GM12878 (cell line): Measurements from ENCODE around the gene HYPK. TPM values are rescaled to one million over a fixed set of nuclear protein-coding genes. Genes with fewer than 3 reads are reported as not detected.

Experiments
- ATAC-seq: fragments of 200-7000 bp; cut with Tn5 transposase; 3 replicates; pipeline ENCODE4 v1.9.1; 2020; ENCODE audit warnings: mild to moderate bottlenecking, moderate library complexity
- BruUV-seq: library from RNA; stranded (reverse); fragments of 400-500 nt; replicated peaks from 2 replicates; lab custom pipeline; 2021; lab: Mats Ljungman, UMichigan
- CTCF ChIA-PET: fragments of 300-600 bp; sonication (Branson Sonifier 250); formaldehyde crosslinking; extraction: SDS; loops from one replicate; lab custom pipeline; 2021; ENCODE audit warnings: inconsistent platforms; lab: Yijun Ruan, JAX
- POLR2A ChIA-PET: fragments of 350-600 bp; formaldehyde crosslinking; extraction: SDS; loops from one replicate; lab custom pipeline; 2021; ENCODE audit warnings: inconsistent platforms; lab: Charles Lee
- RAD21 ChIA-PET: fragments of 300-600 bp; sonication (Branson Sonifier 250); formaldehyde crosslinking; loops from one replicate; lab custom pipeline; 2023; ENCODE audit warnings: antibody characterized with exemption; ENCODE audit not compliant: unreplicated experiment; lab: Charles Lee
- SMC1A ChIA-PET: fragments of 300-600 bp; sonication (Branson Sonifier 250); formaldehyde crosslinking; loops from one replicate; lab custom pipeline; 2023; ENCODE audit not compliant: unreplicated experiment, uncharacterized antibody; lab: Charles Lee
- DNase-seq: peaks from one replicate; pipeline ENCODE4 v3.0.0-alpha.2; 2011; ENCODE audit warnings: low read depth, low spot score
- FAIRE-seq: peaks from 3 replicates; lab custom pipeline; 2011; peaks lifted over from hg19 to GRCh38; lab: Jason Lieb, UNC
- H2AFZ ChIP-seq: 2 replicates; pipeline ENCODE4 v1.6.0; 2011; ENCODE audit warnings: low read depth, low read length, control low read depth; ENCODE audit not compliant: control insufficient read depth
- H3K27ac ChIP-seq: 2 replicates; pipeline ENCODE4 v1.5.1; 2011; ENCODE audit warnings: control low read depth; ENCODE audit not compliant: control insufficient read depth, insufficient read depth
- H3K27me3 ChIP-seq, 2 experiments: replicated peaks in 1 of 2; 2 replicates each; pipeline versions ENCODE4 v1.6.0 to v1.6.1; 2011; ENCODE audit warnings: low read length in 1 of 2; ENCODE audit not compliant: control insufficient read depth in 2 of 2, insufficient read depth in 2 of 2
- H3K36me3 ChIP-seq, 2 experiments: 2 replicates each; pipeline ENCODE4 v1.5.1; 2011; ENCODE audit warnings: low read length in 1 of 2; ENCODE audit not compliant: control insufficient read depth in 2 of 2, insufficient read depth in 2 of 2
- H3K4me1 ChIP-seq: 2 replicates; pipeline ENCODE4 v1.6.1; 2011; ENCODE audit warnings: mild to moderate bottlenecking, low read length, moderate library complexity, mixed read lengths; ENCODE audit not compliant: control insufficient read depth, insufficient read depth
- H3K4me2 ChIP-seq: 2 replicates; pipeline ENCODE4 v1.6.0; 2011; ENCODE audit warnings: control low read depth; ENCODE audit not compliant: control insufficient read depth, insufficient read depth
- H3K4me3 ChIP-seq: fragments of 200-600 bp; sonication (generic); 2 replicates; pipeline ENCODE4 v1.5.1; 2016
- H3K79me2 ChIP-seq: 2 replicates; pipeline ENCODE4 v1.6.0; 2011; ENCODE audit warnings: low read length; ENCODE audit not compliant: control insufficient read depth, insufficient read depth
- H3K9ac ChIP-seq: 2 replicates; pipeline ENCODE4 v1.8.0; 2011; ENCODE audit warnings: low read length, control low read depth, mixed read lengths; ENCODE audit not compliant: control insufficient read depth, insufficient read depth
- H3K9me3 ChIP-seq: replicated peaks from 3 replicates; pipeline ENCODE4 v1.5.1; 2011; ENCODE audit warnings: mild to moderate bottlenecking, low read length; ENCODE audit not compliant: control insufficient read depth, insufficient read depth
- H4K20me1 ChIP-seq: 2 replicates; pipeline ENCODE4 v1.6.0; 2011; ENCODE audit not compliant: control insufficient read depth, insufficient read depth
- ASH2L ChIP-seq: fragments of 300-600, 200-600 bp; sonication (generic); IDR thresholded peaks from 2 replicates; pipeline ENCODE4 v1.6.1; 2017; ENCODE audit warnings: low read depth, mild to moderate bottlenecking, borderline replicate concordance
- BCLAF1 ChIP-seq: fragments of 450-650 bp; IDR thresholded peaks from 2 replicates; pipeline ENCODE4 v1.6.1; 2017; ENCODE audit warnings: antibody characterized with exemption, mild to moderate bottlenecking, moderate library complexity
- BRCA1 ChIP-seq: IDR thresholded peaks from 2 replicates; pipeline ENCODE4 v1.6.1; 2011; ENCODE audit warnings: low read depth, low read length, improper control_type of control experiment
- FOXM1 ChIP-seq: IDR thresholded peaks from 2 replicates; pipeline ENCODE4 v1.6.1; 2012; ENCODE audit warnings: low read depth, mild to moderate bottlenecking, inconsistent platforms, low read length, moderate library complexity
- MAX ChIP-seq: IDR thresholded peaks from 2 replicates; pipeline ENCODE4 v1.6.1; 2012; ENCODE audit warnings: low read depth, low read length, improper control_type of control experiment
- MTA2 ChIP-seq: fragments of 450-650 bp; IDR thresholded peaks from 2 replicates; pipeline ENCODE4 v1.6.1; 2016; ENCODE audit warnings: low read depth, mild to moderate bottlenecking, moderate library complexity
- NR2F1 ChIP-seq: fragments of 450-650 bp; conservative IDR thresholded peaks from 2 replicates; pipeline ENCODE4 v1.6.1; 2017; ENCODE audit warnings: mild to moderate bottlenecking
- PBX3 ChIP-seq: IDR thresholded peaks from 2 replicates; pipeline ENCODE4 v1.6.1; 2011; ENCODE audit warnings: mild to moderate bottlenecking, low read depth, low read length, moderate library complexity; ENCODE audit not compliant: insufficient replicate concordance
- POU2F2 ChIP-seq: IDR thresholded peaks from 3 replicates; pipeline ENCODE4 v1.6.1; 2011; ENCODE audit warnings: low read depth, mild to moderate bottlenecking, low read length, borderline replicate concordance
- SIN3A ChIP-seq: IDR thresholded peaks from 2 replicates; pipeline ENCODE4 v1.6.1; 2012; ENCODE audit warnings: low read depth, low read length, improper control_type of control experiment
- SUPT20H ChIP-seq: IDR thresholded peaks from 2 replicates; pipeline ENCODE4 v1.6.1; 2011; ENCODE audit warnings: low read depth, mild to moderate bottlenecking, low read length, moderate library complexity, borderline replicate concordance; ENCODE audit not compliant: control insufficient read depth
- ZNF217 ChIP-seq: fragments of 450-650 bp; IDR thresholded peaks from 2 replicates; pipeline ENCODE4 v1.6.1; 2017; ENCODE audit warnings: antibody characterized with exemption, mild to moderate bottlenecking
- ZNF622 ChIP-seq: fragments of 450-650 bp; IDR thresholded peaks from 2 replicates; pipeline ENCODE4 v1.6.1; 2017; ENCODE audit warnings: mild to moderate bottlenecking, inconsistent platforms
- WGBS: methylation state at CpG from one replicate; pipeline ENCODE4 v1.1.6; 2016; ENCODE audit warnings: low lambda C conversion rate; ENCODE audit not compliant: insufficient replicate concordance, insufficient coverage; ENCODE audit errors: missing lambda C conversion rate; 5-methylcytosine and 5-hydroxymethylcytosine counted together
- in situ Hi-C: fragments of 300-500 bp; cut with MboI; formaldehyde crosslinking; loops from 9 replicates; pipeline ENCODE4 v1.14.3; 2018; ENCODE audit warnings: mixed read lengths
- intact Hi-C: fragments of 100-400 bp; cut with micrococcal nuclease; formaldehyde crosslinking; loops from one replicate; pipeline ENCODE4 v1.14.2; 2022; ENCODE audit not compliant: unreplicated experiment
- polyA plus RNA-seq, 11 experiments: library from polyadenylated mRNA; depleted of rRNA in 4 of 11; unstranded in 6 of 11; stranded (reverse) in 5 of 11; fragments of >200 nt; fragmentation: Nextera tagmentation in 4 of 11; fragmentation: Illumina TruSeq in 1 of 11; extraction: Ambion mirVana in 4 of 11; extraction: Trizol in 1 of 11; gene quantifications; 1 replicate in 1 of 11; 2 replicates in 10 of 11; pipeline versions ENCODE4 v1.2.1 to v1.2.3, GENCODE V29; 2011 to 2016; ENCODE audit warnings: inconsistent platforms in 2 of 11, missing spikeins in 2 of 11, low read depth in 1 of 11
- total RNA-seq, 4 experiments: library from RNA; depleted of rRNA in 3 of 4; stranded (reverse); fragments of >200 nt in 3 of 4; fragmentation: Illumina TruSeq in 1 of 4; extraction: Trizol in 1 of 4; gene quantifications; 2 replicates each; pipeline versions ENCODE4 v1.2.1 to v1.2.3, GENCODE V29; 2013 to 2021

HYPK gene
- total and polyA plus RNA-seq, 10 of the 15 experiments (the other 5 are each of a cell fraction or from before 2014, with no cell fraction given), result 8.0 to 38.4 (median 17.5) TPM

- TF ChIP-seq SUPT20H, result no peak
These were observed 21.4 kb upstream of the HYPK start (continued) for GRCh38 chr15:43779016-43779415.

GRCh38 chr15:43789409-43789808 lies 11.0 kb upstream of the HYPK start:
- Histone ChIP-seq H3K4me3 (peak overlapping the region; percentile 36; the same call in 1 of the 2 replicates), H3K27me3 (no peaks in the 10 kb centered on the region), H3K4me2 (peak overlapping the region; percentile 96), H3K9me3 (no peaks in the 10 kb centered on the region), H4K20me1 (no peaks in the 10 kb centered on the region), H2AFZ (peak overlapping the region; percentile 95), H3K27ac (peak overlapping the region; percentile 94), H3K4me1 (peaks cover 31% of the 10 kb centered on the region), H3K9ac (peak overlapping the region; percentile 69), H3K79me2 (peaks cover 23% of the 10 kb centered on the region), H3K36me3 (peaks cover 3 to 10% of the 10 kb centered on the region in 2 experiments; a peak in 2 of 4 replicates)
- FAIRE-seq (no peak), DNase-seq (peak; percentile 30), ATAC-seq (no peak)
- ChIA-PET RAD21 (interaction anchor here (0.9 to 3.6 kb wide), 9 partner anchors 11 to 54 kb away, joined by 4 to 54 read pairs (median 8); partner anchors contain the start of genes ELL3, HYPK, MFAP1 and SERINC4), SMC1A (interaction anchor here (1.3 to 9.4 kb wide), 10 partner anchors 11 to 54 kb away, joined by 3 to 129 read pairs (median 6); partner anchors contain the start of genes ELL3, HYPK, MFAP1 and SERINC4), POLR2A (interaction anchor here (0.6 to 6.5 kb wide), 15 partner anchors 8 to 54 kb away, joined by 3 to 59 read pairs (median 5); partner anchors contain the start of genes ELL3, HYPK, MFAP1 and SERINC4), CTCF (interaction anchor here (0.6 to 7.1 kb wide), 6 partner anchors 13 to 155 kb away, joined by 3 to 72 read pairs (median 6); partner anchors contain the start of gene ELL3)
- intact Hi-C loops (no loop called here), in situ Hi-C loops (loop anchor here (10.0 to 25.0 kb wide), 2 partner anchors 55 to 1527 kb away; partner anchors contain the start of genes GANC and TMEM87A)
- TF ChIP-seq SIN3A, result no peak
- TF ChIP-seq ASH2L, result no peak
- TF ChIP-seq NR2F1, result peak; percentile 76; the same call in 1 of the 2 replicates
- TF ChIP-seq FOXM1, result no peak
- TF ChIP-seq ZNF622, result no peak
- no peak for TF ChIP-seq MAX
- no peak for TF ChIP-seq MTA2
- TF ChIP-seq POU2F2, result no peak
- TF ChIP-seq ZNF217, result peak; percentile 67; the same call in 1 of the 2 replicates
- no peak for TF ChIP-seq BRCA1
- TF ChIP-seq PBX3, result no peak
- TF ChIP-seq BCLAF1, result no peak
- 23% methylated on average over 3 of the region's 3 CpGs for WGBS
- BruUV-seq, result no TSS peak
